Thoracic aorta (tissue), 2 donors: ENCODE measurements around the gene SRGAP1. TPM values are rescaled to one million over a fixed set of nuclear protein-coding genes. Genes with fewer than 3 reads are reported as not detected.

Source experiments
- ATAC-seq: fragments of 150-250 bp; one replicate; pipeline ENCODE4 v1.8.0; 2017; ENCODE audit warnings: low read depth; ENCODE audit not compliant: insufficient number of reproducible peaks, low FRiP score
- DNase-seq: peaks from one replicate; pipeline ENCODE4 v3.0.0-alpha.2; 2020; ENCODE audit warnings: low spot score
- H3K27ac ChIP-seq, 2 donors: fragments of 200-600 bp; sonication (generic); 1 replicate in 1 of 2; 2 replicates in 1 of 2; pipeline ENCODE4 v1.5.1; 2016; ENCODE audit warnings: mild to moderate bottlenecking in 2 of 2, moderate library complexity in 2 of 2
- H3K27me3 ChIP-seq: fragments of 200-600 bp; sonication (generic); replicated peaks from 2 replicates; pipeline ENCODE4 v1.6.0; 2016; ENCODE audit warnings: mild to moderate bottlenecking; ENCODE audit not compliant: insufficient read depth
- H3K36me3 ChIP-seq: fragments of 200-600 bp; sonication (generic); one replicate; pipeline ENCODE4 v1.5.1; 2016
- H3K4me1 ChIP-seq, 2 donors: fragments of 200-600 bp; sonication (generic); 1 replicate in 1 of 2; 2 replicates in 1 of 2; pipeline versions ENCODE4 v1.5.1 to v1.6.0; 2016; ENCODE audit warnings: low read depth in 2 of 2, mild to moderate bottlenecking in 1 of 2; ENCODE audit not compliant: control insufficient read depth in 1 of 2
- H3K4me3 ChIP-seq: fragments of 200-600 bp; sonication (generic); 2 replicates; pipeline ENCODE4 v1.5.1; 2016; ENCODE audit warnings: mild to moderate bottlenecking
- H3K9me3 ChIP-seq: fragments of 200-600 bp; sonication (generic); 2 replicates; pipeline ENCODE4 v1.5.1; 2016
- CTCF ChIP-seq: fragments of 200-600 bp; sonication (generic); IDR thresholded peaks from one replicate; pipeline ENCODE4 v1.5.1; 2019; ENCODE audit warnings: antibody characterized with exemption
- total RNA-seq, 2 donors: library from RNA; depleted of rRNA; stranded (reverse); fragments of >200 nt; gene quantifications; one replicate each; pipeline versions ENCODE4 v1.1.0 to v1.2.3, GENCODE V29; 2016

The SRGAP1 gene
- total RNA-seq, 2 donors from 2014 or later = 7.9 to 24.1 TPM

- DNase-seq = no peak
- Histone ChIP-seq H3K4me3 (no peak overlapping the region), H3K36me3 (no peaks in the 10 kb centered on the region), H3K4me1 (no peaks in the 10 kb centered on the region), H3K9me3 (no peaks in the 10 kb centered on the region), H3K27ac (no peak overlapping the region), H3K27me3 (no peaks in the 10 kb centered on the region)
- no peak for ATAC-seq
- TF ChIP-seq CTCF = no peak
Measured at GRCh38 chr12:64172143-64172970, 327.9 kb downstream of the SRGAP1 start.

- TF ChIP-seq CTCF = no peak
- DNase-seq (no peak), ATAC-seq (no peak)
- Histone ChIP-seq H3K9me3 (no peaks in the 10 kb centered on the region), H3K4me3 (no peak overlapping the region), H3K4me1 (peaks cover 0 to 9% of the 10 kb centered on the region in 2 donors), H3K27me3 (no peaks in the 10 kb centered on the region), H3K36me3 (no peaks in the 10 kb centered on the region), H3K27ac (no peak overlapping the region)
Measured at GRCh38 chr12:64173456-64173855, 329.0 kb downstream of the SRGAP1 start.

GRCh38 chr12:64175254-64175945, 330.9 kb downstream of the SRGAP1 start:
- no peak for TF ChIP-seq CTCF
- ATAC-seq = no peak

GRCh38 chr12:64177001-64177400, 332.5 kb downstream of the SRGAP1 start:
- H3K36me3 ChIP-seq = no peaks in the 10 kb centered on the region
- ATAC-seq (no peak), DNase-seq (no peak)
- no peak for TF ChIP-seq CTCF
- peaks cover 4 to 28% of the 10 kb centered on the region in 2 donors for H3K4me1 ChIP-seq
- no peak overlapping the region for H3K4me3 ChIP-seq
- H3K27ac ChIP-seq = no peak overlapping the region
- H3K9me3 ChIP-seq = no peaks in the 10 kb centered on the region
- no peaks in the 10 kb centered on the region for H3K27me3 ChIP-seq

More at GRCh38 chr12:64175254-64175945, 330.9 kb downstream of the SRGAP1 start:
- H3K36me3 ChIP-seq = no peaks in the 10 kb centered on the region
- H3K4me3 ChIP-seq = no peak overlapping the region
- no peaks in the 10 kb centered on the region for H3K9me3 ChIP-seq
- peaks cover under 1 to 12% of the 10 kb centered on the region in 2 donors for H3K4me1 ChIP-seq
- DNase-seq = no peak
- no peak overlapping the region for H3K27ac ChIP-seq
- H3K27me3 ChIP-seq = no peaks in the 10 kb centered on the region

- DNase-seq = no peak
- no peak for ATAC-seq
Measured at GRCh38 chr12:64178122-64178521, 333.6 kb downstream of the SRGAP1 start.

More at GRCh38 chr12:64178122-64178521, 333.6 kb downstream of the SRGAP1 start:
- H3K9me3 ChIP-seq = no peaks in the 10 kb centered on the region
- H3K27me3 ChIP-seq = no peaks in the 10 kb centered on the region
- no peaks in the 10 kb centered on the region for H3K36me3 ChIP-seq
- H3K4me3 ChIP-seq = no peak overlapping the region
- H3K27ac ChIP-seq = no peak overlapping the region
- peaks cover 7 to 36% of the 10 kb centered on the region in 2 donors for H3K4me1 ChIP-seq
- TF ChIP-seq CTCF = no peak
